Renal cortical epithelial cell (primary cell): ENCODE data around the gene ANKRD31. TPM values are rescaled to one million over a fixed set of nuclear protein-coding genes. Genes with fewer than 3 reads are reported as not detected.
"Not testable (repeated sequence)": the region's sequence is repeated elsewhere in the genome, so short reads cannot be mapped to it uniquely, and the experiment has no call there.

ENCODE experiments used
- DNase-seq: peaks from one replicate; pipeline ENCODE4 v3.0.0-alpha.2; 2011; ENCODE audit warnings: low read depth
- total RNA-seq: library from RNA; depleted of rRNA; stranded (reverse); fragments of >200 nt; gene quantifications from 2 replicates; pipeline ENCODE4 v1.2.3, GENCODE V29; 2014

ANKRD31 gene
- total RNA-seq, 1 donor from 2014 or later: 0.25 TPM

GRCh38 chr5:75152860-75153259 lies 83.8 kb downstream of the ANKRD31 start:
- DNase-seq: peak; percentile 12

- DNase-seq: no peak
These were observed 88.6 kb downstream of the ANKRD31 start for GRCh38 chr5:75148051-75148450.

- no peak for DNase-seq
These were observed 94.0 kb downstream of the ANKRD31 start for GRCh38 chr5:75142566-75143136.

GRCh38 chr5:75140277-75140676 lies 96.4 kb downstream of the ANKRD31 start:
- DNase-seq: no peak

GRCh38 chr5:75138689-75139088 lies 98.0 kb downstream of the ANKRD31 start:
- DNase-seq: no peak

- DNase-seq: no peak
These were observed 105.8 kb downstream of the ANKRD31 start for GRCh38 chr5:75130818-75131349.

- no peak for DNase-seq
These were observed 119.8 kb downstream of the ANKRD31 start for GRCh38 chr5:75116856-75117255.

- not testable (repeated sequence) for DNase-seq
These were observed 122.4 kb downstream of the ANKRD31 start for GRCh38 chr5:75114311-75114710.

GRCh38 chr5:75113354-75114113 lies 123.1 kb downstream of the ANKRD31 start:
- no peak for DNase-seq

- DNase-seq: no peak
These were observed 127.6 kb downstream of the ANKRD31 start for GRCh38 chr5:75108931-75109596.

- DNase-seq: no peak
These were observed 128.2 kb downstream of the ANKRD31 start for GRCh38 chr5:75108515-75108914.

- not testable (repeated sequence) for DNase-seq
These were observed 140.7 kb downstream of the ANKRD31 start for GRCh38 chr5:75095956-75096355.

- peak; percentile 59 for DNase-seq
These were observed 145.1 kb downstream of the ANKRD31 start for GRCh38 chr5:75091597-75091996.

GRCh38 chr5:75089662-75090061 lies 147.0 kb downstream of the ANKRD31 start:
- DNase-seq: no peak

- peak; percentile 78 for DNase-seq
These were observed 147.5 kb downstream of the ANKRD31 start for GRCh38 chr5:75089137-75089536.

GRCh38 chr5:75088648-75089047 lies 148.0 kb downstream of the ANKRD31 start:
- no peak for DNase-seq

- no peak for DNase-seq
These were observed 155.2 kb downstream of the ANKRD31 start for GRCh38 chr5:75081510-75081909.

GRCh38 chr5:75079346-75079745 lies 157.3 kb downstream of the ANKRD31 start:
- not testable (repeated sequence) for DNase-seq

- DNase-seq: no peak
These were observed 158.7 kb downstream of the ANKRD31 start for GRCh38 chr5:75078027-75078426.

GRCh38 chr5:75072061-75072460 lies 164.6 kb downstream of the ANKRD31 start:
- no peak for DNase-seq

- no peak for DNase-seq
These were observed 165.6 kb downstream of the ANKRD31 start for GRCh38 chr5:75071100-75071499.

GRCh38 chr5:75067434-75067833 lies 169.2 kb downstream of the ANKRD31 start:
- no peak for DNase-seq
